Tibial artery (tissue), 4 donors: Measurements from ENCODE around the gene SEPTIN10.
"Not testable (repeated sequence)": the region's sequence is repeated elsewhere in the genome, so short reads cannot be mapped to it uniquely, and the experiment has no call there.

Source experiments
- DNase-seq, 2 donors: peaks; one replicate each; pipeline ENCODE4 v3.0.0-alpha.2; 2019
- H3K27ac ChIP-seq, 2 donors: fragments of 200-600 bp; sonication (generic) in 1 of 2; 1 replicate in 1 of 2; 2 replicates in 1 of 2; pipeline ENCODE4 v1.5.1; 2018 to 2019; ENCODE audit warnings: mild to moderate bottlenecking in 1 of 2
- H3K27me3 ChIP-seq, 2 donors: fragments of 200-600 bp; sonication (generic) in 1 of 2; one replicate each; pipeline versions ENCODE4 v1.5.1 to v1.6.0; 2016 to 2019
- H3K36me3 ChIP-seq, 3 donors: fragments of 200-600 bp; sonication (generic) in 2 of 3; one replicate each; pipeline ENCODE4 v1.5.1; 2016 to 2019; ENCODE audit warnings: mild to moderate bottlenecking in 2 of 3
- H3K4me1 ChIP-seq, 4 donors: fragments of 200-600 bp; sonication (generic) in 2 of 4; 1 replicate in 3 of 4; 2 replicates in 1 of 4; pipeline ENCODE4 v1.5.1; 2016 to 2019
- H3K4me3 ChIP-seq, 2 donors: fragments of 200-600 bp; sonication (generic) in 1 of 2; 1 replicate in 1 of 2; 2 replicates in 1 of 2; pipeline ENCODE4 v1.5.1; 2018 to 2019; ENCODE audit warnings: mild to moderate bottlenecking in 2 of 2
- H3K9me3 ChIP-seq, 3 donors: fragments of 200-600 bp; sonication (generic) in 1 of 3; one replicate each; pipeline ENCODE4 v1.5.1; 2016 to 2019
- CTCF ChIP-seq, 2 experiments: fragments of 200-600 bp in 1 of 2; fragments of 450-650 bp in 1 of 2; IDR thresholded peaks; one replicate each; pipeline ENCODE4 v1.5.1; 2017 to 2019; ENCODE audit warnings: antibody characterized with exemption in 2 of 2, mild to moderate bottlenecking in 1 of 2, moderate library complexity in 1 of 2
- intact Hi-C: fragments of 100-400 bp; cut with DNase I; formaldehyde crosslinking; loops from one replicate; pipeline ENCODE4 v1.15.0; 2023; ENCODE audit warnings: low total_unique reads

The SEPTIN10 gene

GRCh38 chr2:109542384-109542783 lies 71.4 kb downstream of the SEPTIN10 start:
- intact Hi-C loops: no loop called here
- DNase-seq: no peak
- H3K27me3 ChIP-seq: no peaks in the 10 kb centered on the region
- no peak overlapping the region for H3K27ac ChIP-seq
- peaks cover 0 to 7% (median 0%) of the 10 kb centered on the region in 4 donors for H3K4me1 ChIP-seq
- H3K36me3 ChIP-seq: peaks cover 4 to 16% (median 10%) of the 10 kb centered on the region in 3 donors
- no peak for TF ChIP-seq CTCF (IDR thresholded peaks at IDR 0.05)
- H3K9me3 ChIP-seq: no peaks in the 10 kb centered on the region
- no peak overlapping the region for H3K4me3 ChIP-seq

GRCh38 chr2:109538546-109538945 lies 75.2 kb downstream of the SEPTIN10 start:
- DNase-seq: no peak
- Histone ChIP-seq H3K9me3 (no peaks in the 10 kb centered on the region), H3K4me3 (no peak overlapping the region), H3K36me3 (peaks cover 0 to 8% (median 0%) of the 10 kb centered on the region in 3 donors), H3K27ac (no peak overlapping the region), H3K27me3 (no peaks in the 10 kb centered on the region), H3K4me1 (peaks cover 0 to 6% (median 0%) of the 10 kb centered on the region in 4 donors)
- no peak for TF ChIP-seq CTCF (IDR thresholded peaks at IDR 0.05)
- intact Hi-C loops: no loop called here

- Histone ChIP-seq H3K27me3 (no peaks in the 10 kb centered on the region), H3K9me3 (no peaks in the 10 kb centered on the region), H3K4me3 (no peak overlapping the region), H3K36me3 (peaks cover 0 to 5% (median 0%) of the 10 kb centered on the region in 3 donors), H3K27ac (no peak overlapping the region), H3K4me1 (peaks cover 0 to 6% (median 0%) of the 10 kb centered on the region in 4 donors)
- DNase-seq: no peak
- intact Hi-C loops: no loop called here
- TF ChIP-seq CTCF (IDR thresholded peaks at IDR 0.05): no peak
These were observed 76.1 kb downstream of the SEPTIN10 start for GRCh38 chr2:109537565-109538222.

- DNase-seq, H3K9me3 ChIP-seq, H3K27ac ChIP-seq, intact Hi-C loops, H3K27me3 ChIP-seq, H3K4me3 ChIP-seq, H3K36me3 ChIP-seq, H3K4me1 ChIP-seq: not testable (repeated sequence)
These were observed 77.2 kb downstream of the SEPTIN10 start for GRCh38 chr2:109536556-109536955.

- no peaks in the 10 kb centered on the region for H3K27me3 ChIP-seq
- no peak for TF ChIP-seq CTCF (IDR thresholded peaks at IDR 0.05)
- H3K36me3 ChIP-seq: no peaks in the 10 kb centered on the region
- H3K4me1 ChIP-seq: peaks cover 0 to 6% (median 0%) of the 10 kb centered on the region in 4 donors
- no peak overlapping the region for H3K27ac ChIP-seq
- no peak for DNase-seq
- intact Hi-C loops: no loop called here
- no peak overlapping the region for H3K4me3 ChIP-seq
- H3K9me3 ChIP-seq: no peaks in the 10 kb centered on the region
These were observed 78.4 kb downstream of the SEPTIN10 start for GRCh38 chr2:109535217-109535946.

- DNase-seq: no peak
- Histone ChIP-seq H3K9me3 (no peaks in the 10 kb centered on the region), H3K36me3 (no peaks in the 10 kb centered on the region), H3K4me1 (peaks cover 0 to 6% (median 0%) of the 10 kb centered on the region in 4 donors), H3K27ac (no peak overlapping the region), H3K4me3 (no peak overlapping the region), H3K27me3 (peaks cover 0 to 3% of the 10 kb centered on the region in 2 donors)
- intact Hi-C loops: no loop called here
- no peak for TF ChIP-seq CTCF (IDR thresholded peaks at IDR 0.05)
These were observed 79.9 kb downstream of the SEPTIN10 start for GRCh38 chr2:109533823-109534222.
